ENCODE measurements around the gene SHF. TPM values are rescaled to one million over a fixed set of nuclear protein-coding genes. Genes with fewer than 3 reads are reported as not detected.

Gene SHF
- total and polyA plus RNA-seq, 2 donors (not counting 3 experiments of a cell fraction or from before 2014, with no cell fraction given), result 2.8 to 5.2 TPM

- no peaks in the 10 kb centered on the region for H3K9me3 ChIP-seq (replicated peaks; ENCODE audit: control insufficient read depth, insufficient read depth, low read length)
- ChIA-PET CTCF (interaction anchor here (0.8 to 3.5 kb wide), 5 partner anchors 9 to 23 kb away, joined by 3 to 22 read pairs (median 5); no protein-coding TSS in a partner anchor), POLR2A (no interaction called here)
- H3K36me3 ChIP-seq (ENCODE audit: control insufficient read depth in 2 of 2, extremely low read depth in 1 of 2, insufficient read depth in 2 of 2, low read length in 2 of 2), result no peaks in the 10 kb centered on the region
- TF ChIP-seq JUN (IDR thresholded peaks at IDR 0.05; ENCODE audit: borderline replicate concordance, insufficient read depth, insufficient read length, low read depth) (no peak), MYC (IDR thresholded peaks at IDR 0.05; ENCODE audit: low read depth, low read length) (no peak), POLR2A (IDR thresholded peaks at IDR 0.05; ENCODE audit: low read depth, low read length) (no peak), CTCF (IDR thresholded peaks at IDR 0.05; ENCODE audit: extremely low read depth in 1 of 2, insufficient read depth in 1 of 2, low read depth in 1 of 2, low read length in 2 of 2) (no peak), FOS (IDR thresholded peaks at IDR 0.05; ENCODE audit: borderline replicate concordance, insufficient read depth, low read length) (no peak), EZH2 (IDR thresholded peaks at IDR 0.05; ENCODE audit: borderline replicate concordance, low read depth, low read length, severe bottlenecking) (peak; percentile 6), GATA2 (IDR thresholded peaks at IDR 0.05; ENCODE audit: insufficient read depth, insufficient read length, low read depth, low read length) (no peak)
- no peak overlapping the region for H3K4me3 ChIP-seq (replicated peaks in 1 of 3; ENCODE audit: insufficient read depth in 1 of 3, low read depth in 1 of 3, low read length in 3 of 3)
- BruUV-seq (replicated peaks), result no TSS peak
- FAIRE-seq (no peak), DNase-seq (ENCODE audit: low read depth, low spot score) (no peak)
- no peaks in the 10 kb centered on the region for H3K9me1 ChIP-seq (replicated peaks; ENCODE audit: control insufficient read depth, extremely low read depth, insufficient read depth, low read length)
- no peaks in the 10 kb centered on the region for H3K4me1 ChIP-seq (ENCODE audit: control insufficient read depth, extremely low read depth, insufficient read depth, low read length)
- H3K9ac ChIP-seq (replicated peaks; ENCODE audit: extremely low read depth, insufficient read depth, low read length), result no peak overlapping the region
- H3K27me3 ChIP-seq (ENCODE audit: control insufficient read depth in 2 of 2, insufficient read depth in 2 of 2, low read length in 2 of 2), result peaks cover 74 to 77% of the 10 kb centered on the region in 2 experiments
- no peaks in the 10 kb centered on the region for H4K20me1 ChIP-seq (replicated peaks; ENCODE audit: control insufficient read depth, extremely low read depth, insufficient read depth, low read length)
- H3K27ac ChIP-seq (ENCODE audit: insufficient read depth, low read depth, low read length), result no peak overlapping the region
- H3K79me2 ChIP-seq (ENCODE audit: control insufficient read depth, insufficient read depth, low read length), result no peaks in the 10 kb centered on the region
- intact Hi-C loops (cut with micrococcal nuclease), result no loop called here
- H2AFZ ChIP-seq (ENCODE audit: low read depth, low read length), result no peak overlapping the region
- dilution Hi-C loops (cut with MboI; ENCODE audit: extremely low pct_ligation_motif_present, low sequenced_read_pairs), result no loop called here
- H3K4me2 ChIP-seq (ENCODE audit: insufficient read depth, low read length), result no peak overlapping the region
Measured at GRCh38 chr15:45132844-45133560, 54.8 kb downstream of the SHF start.

Data from endothelial cell of umbilical vein (primary cell).